ENCODE measurements around the gene TRIM66. TPM values are rescaled to one million over a fixed set of nuclear protein-coding genes. Genes with fewer than 3 reads are reported as not detected.

Gene TRIM66
- total RNA-seq, 1 donor from 2014 or later = 3.7 TPM

GRCh38 chr11:8715501-8715900, 33.0 kb upstream of the TRIM66 start:
- DNase-seq (ENCODE audit: low read depth in 2 of 2) = peak in 1 of 2 donors; percentile 50

DNA sequence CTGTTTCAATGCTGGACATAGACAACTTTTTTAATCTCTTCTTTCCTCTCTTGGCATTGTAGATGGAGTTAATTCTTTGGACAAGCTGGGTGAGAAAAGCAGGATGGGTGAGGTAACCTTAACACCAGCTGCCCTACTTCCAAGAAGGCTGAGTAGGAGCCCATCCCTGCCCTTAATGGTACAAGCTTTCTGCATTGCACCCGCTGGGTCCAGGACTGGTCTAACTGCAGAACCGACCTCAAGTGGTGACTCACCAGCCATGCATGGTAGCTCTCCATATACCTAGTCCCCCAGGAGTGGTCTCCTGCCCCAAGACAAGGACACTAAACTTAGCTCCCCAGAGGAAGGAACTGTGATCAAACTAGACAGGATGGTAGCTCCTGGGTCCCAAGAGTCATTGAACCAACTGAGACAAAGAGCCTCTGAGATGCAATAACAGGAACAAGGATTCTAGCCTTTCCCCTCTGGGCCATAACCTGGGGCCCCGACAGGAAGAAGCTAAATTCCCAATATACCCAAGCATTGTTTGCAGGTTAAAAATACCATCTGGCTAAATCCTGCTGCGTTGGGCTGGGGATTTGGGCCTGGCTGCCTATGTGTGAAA, 32.3 kb upstream of the TRIM66 start:
- DNase-seq (ENCODE audit: low read depth in 2 of 2) = peak in 1 of 2 donors; percentile 51

GRCh38 chr11:8713760-8714454, 31.4 kb upstream of the TRIM66 start:
- DNase-seq (ENCODE audit: low read depth in 2 of 2) = no peak

GRCh38 chr11:8712506-8712905, 30.0 kb upstream of the TRIM66 start:
- no peak for DNase-seq (ENCODE audit: low read depth in 2 of 2)

- DNase-seq (ENCODE audit: low read depth in 2 of 2) = no peak
Measured at GRCh38 chr11:8711895-8712442, 29.5 kb upstream of the TRIM66 start.

DNA sequence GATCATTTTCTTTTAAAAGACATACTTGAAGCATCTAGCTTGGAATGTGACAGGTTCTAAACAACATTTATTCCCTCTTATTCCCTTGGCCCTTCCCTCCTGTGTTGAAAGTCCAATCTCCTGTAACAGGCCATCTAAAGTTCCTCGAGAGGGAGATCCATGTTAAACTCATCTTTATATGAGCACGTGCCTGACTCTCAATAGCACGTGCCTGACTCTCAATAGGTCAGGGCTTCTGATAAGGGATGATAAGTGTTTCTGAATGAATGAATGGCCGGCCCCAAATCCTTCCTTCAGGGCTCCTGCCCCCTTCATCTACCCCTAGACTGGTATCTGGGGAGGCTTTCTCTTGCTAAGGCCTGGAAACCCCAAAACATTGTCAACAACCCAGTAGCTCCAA, 27.3 kb upstream of the TRIM66 start:
- DNase-seq (ENCODE audit: low read depth in 2 of 2) = no peak

DNA sequence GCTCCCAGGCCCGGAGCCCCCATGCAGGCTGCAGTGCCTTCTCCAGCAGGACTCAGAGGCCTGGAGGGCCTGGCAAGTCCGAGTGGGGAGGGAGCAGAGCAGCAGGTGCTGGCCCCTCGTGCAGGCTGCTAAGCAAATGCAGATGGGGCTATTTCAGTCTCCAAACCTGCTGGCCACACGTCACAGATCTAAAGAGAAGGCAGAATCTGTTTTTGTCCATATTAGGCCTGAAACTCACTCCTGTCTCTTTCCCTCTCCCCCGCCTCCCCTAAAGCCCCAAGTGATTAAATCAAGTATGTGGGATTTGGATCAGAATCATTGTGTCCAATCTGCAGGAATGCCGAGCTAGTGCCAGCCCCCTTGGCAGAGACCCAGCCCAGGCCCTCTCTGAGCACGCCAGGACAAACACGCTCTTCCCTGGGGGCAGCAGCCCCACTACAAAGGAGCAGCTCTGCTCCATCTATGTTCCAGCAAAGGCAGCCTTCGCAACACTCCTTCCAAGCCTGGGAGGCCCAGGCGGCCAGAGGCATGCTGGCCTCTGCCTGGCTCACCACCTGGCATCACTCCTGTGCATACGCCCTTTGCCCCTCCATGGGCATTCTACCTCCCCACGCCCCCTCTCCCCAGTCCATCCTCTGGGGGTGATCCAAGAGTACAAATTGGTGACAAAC, 26.7 kb upstream of the TRIM66 start:
- DNase-seq (ENCODE audit: low read depth in 2 of 2) = peak in 1 of 2 donors; percentile 22

DNA sequence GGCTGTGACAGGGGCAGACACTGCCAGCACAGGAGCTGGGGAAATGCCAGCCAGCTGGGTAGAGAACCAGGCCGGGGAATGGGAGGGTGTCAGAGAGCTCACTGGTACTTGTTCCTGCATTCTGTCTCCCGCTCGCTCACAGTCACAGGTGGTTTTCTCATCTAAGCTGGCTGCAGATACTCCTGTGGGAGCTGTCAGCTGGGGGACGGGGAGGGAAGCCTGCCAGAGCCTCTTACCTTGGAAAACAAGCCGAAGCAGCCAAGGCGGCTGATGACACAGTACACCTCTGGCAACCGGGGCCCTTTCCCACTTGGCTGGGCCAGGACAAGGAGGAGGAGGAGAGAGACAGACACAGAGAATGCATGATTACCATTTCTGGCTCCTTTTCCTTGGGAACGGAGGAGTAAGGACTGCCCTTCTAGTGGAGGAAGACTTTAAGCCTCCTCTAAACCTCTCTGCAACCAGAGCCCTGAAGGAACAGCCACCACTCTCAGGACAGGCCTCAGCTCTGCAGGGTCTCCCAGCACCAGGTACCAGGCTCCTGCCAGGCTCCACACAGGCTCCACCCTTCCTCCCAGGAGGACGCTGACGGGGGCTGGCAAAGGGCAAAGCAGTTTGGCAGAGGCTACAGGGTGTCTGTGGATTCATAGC, 25.2 kb upstream of the TRIM66 start:
- DNase-seq (ENCODE audit: low read depth in 2 of 2) = no peak

DNA sequence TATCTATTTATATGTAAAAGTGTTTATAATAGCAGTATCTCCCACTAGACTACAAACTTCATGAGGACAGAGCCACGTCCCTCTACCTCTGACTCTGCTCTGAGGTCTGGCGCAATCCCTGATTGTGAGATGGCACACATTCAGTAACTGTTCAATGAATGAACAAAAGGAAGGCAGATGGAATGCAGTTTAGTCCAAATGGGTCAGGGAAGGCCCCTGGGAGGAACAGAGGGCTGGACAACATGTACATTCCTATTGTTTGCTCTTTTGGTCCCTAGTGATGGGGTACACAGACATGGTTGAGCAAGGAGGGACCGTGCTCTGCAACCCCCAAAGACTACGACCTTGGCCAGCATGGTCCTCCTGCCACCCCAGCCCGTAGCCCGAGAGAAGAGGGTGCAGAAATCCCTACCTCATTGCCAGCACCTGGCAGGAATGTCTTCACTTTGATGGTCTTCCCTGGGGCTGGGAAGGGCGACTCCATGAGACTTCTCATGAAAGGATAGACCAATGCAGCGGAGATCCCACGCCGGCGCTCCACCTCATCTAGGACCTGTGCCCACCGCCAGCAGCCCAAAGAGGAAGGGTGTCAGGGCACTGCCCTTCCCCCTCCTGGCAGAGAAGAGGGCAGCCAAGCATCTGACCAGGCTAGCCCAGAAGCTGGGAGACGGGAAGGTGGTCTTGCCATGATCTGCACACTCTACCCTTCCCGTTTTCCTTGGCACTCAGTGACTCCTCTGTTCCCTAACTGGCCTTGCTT, 24.4 kb upstream of the TRIM66 start:
- no peak for DNase-seq (ENCODE audit: low read depth in 2 of 2)

- DNase-seq (ENCODE audit: low read depth in 2 of 2) = no peak
Measured at GRCh38 chr11:8705146-8705545, 22.7 kb upstream of the TRIM66 start.

DNA sequence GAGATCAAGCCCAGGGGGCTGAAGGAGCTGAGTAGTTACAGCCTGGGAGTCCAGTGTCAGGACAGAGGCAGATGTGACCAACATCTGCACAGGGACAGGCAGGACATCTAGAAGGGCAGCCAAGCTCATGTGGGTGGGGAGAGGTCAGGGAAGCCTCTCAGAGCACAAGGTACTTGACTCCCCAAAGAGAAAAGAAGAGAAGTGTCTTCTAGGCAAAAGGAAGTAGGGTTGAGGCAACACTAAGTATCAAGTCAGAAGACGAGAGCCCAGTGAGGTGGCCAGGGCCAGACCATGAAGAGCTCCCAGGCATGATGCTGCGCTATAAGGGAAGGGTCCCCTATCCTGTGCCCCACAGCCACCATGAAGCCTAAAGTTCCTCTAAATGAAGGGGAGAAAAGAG, 21.7 kb upstream of the TRIM66 start:
- DNase-seq (ENCODE audit: low read depth in 2 of 2) = no peak

DNA sequence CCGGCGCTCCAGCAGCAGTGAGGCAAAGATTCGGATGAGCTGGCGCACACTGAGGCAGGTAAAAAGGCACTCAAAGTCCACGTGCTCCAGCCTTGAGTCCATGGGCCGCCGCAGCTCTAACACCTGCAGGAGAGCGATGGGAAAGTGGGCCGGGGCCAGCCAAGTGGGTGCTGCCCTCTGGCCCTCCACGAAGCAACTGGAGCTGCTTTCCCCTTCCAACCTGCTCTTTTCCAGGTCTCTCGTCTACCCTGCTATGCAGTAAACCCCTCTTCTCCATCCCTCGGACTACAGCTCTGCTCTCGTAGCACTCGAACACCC, 20.1 kb upstream of the TRIM66 start:
- no peak for DNase-seq (ENCODE audit: low read depth in 2 of 2)

GRCh38 chr11:8701891-8702597, 19.6 kb upstream of the TRIM66 start:
- no peak for DNase-seq (ENCODE audit: low read depth in 2 of 2)

GRCh38 chr11:8699903-8700302, 17.4 kb upstream of the TRIM66 start:
- peak in 1 of 2 donors; percentile 44 for DNase-seq (ENCODE audit: low read depth in 2 of 2)

DNA sequence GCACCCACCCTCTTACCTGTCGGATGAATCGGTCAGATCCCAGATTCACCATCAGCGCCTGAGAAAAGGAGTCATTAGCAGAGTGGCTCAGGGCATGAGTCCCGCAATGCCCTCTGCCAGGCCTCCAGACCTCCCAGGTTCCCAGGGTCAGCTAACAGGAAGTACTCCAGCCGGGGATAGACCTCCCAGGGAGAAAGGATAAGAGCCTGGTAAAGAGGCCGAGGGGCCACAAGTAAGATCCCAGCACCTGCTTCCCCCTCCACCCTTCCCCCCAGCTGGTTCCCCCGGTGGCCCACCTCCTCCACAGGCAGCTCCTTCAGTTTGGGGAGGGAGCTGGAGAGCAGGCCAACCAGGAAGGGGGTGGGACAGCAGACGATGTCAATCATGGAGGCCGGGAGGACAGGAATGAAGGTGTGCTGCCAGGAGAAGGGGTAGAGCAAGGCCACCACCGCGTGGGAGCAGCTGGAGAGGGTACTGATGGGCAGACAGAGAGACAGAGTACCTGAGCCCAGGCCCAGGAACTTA, 16.5 kb upstream of the TRIM66 start:
- DNase-seq (ENCODE audit: low read depth in 2 of 2) = no peak

- no peak for DNase-seq (ENCODE audit: low read depth in 2 of 2)
Measured at GRCh38 chr11:8698379-8698851, 15.9 kb upstream of the TRIM66 start.

DNA sequence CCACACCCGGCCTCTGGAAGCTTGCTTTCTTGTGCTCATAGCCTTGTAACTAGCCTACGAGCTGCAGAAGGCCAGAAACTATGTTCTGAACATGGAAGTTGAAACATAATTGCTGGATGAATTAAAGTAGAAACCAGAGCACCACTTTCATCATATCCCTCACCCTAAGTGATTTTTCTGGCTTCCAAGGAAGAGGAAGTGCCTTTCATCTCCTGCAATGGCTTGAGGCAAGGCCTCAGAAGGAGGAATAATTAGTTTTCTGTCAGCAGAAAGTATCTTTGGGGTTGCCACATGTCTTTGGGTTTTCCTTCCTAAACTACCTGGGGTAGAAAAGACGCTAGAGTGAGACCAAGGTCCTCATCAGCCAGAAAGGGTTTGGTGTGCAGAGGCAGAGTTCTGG, 14.6 kb upstream of the TRIM66 start:
- no peak for DNase-seq (ENCODE audit: low read depth in 2 of 2)

- no peak for DNase-seq (ENCODE audit: low read depth in 2 of 2)
Measured at GRCh38 chr11:8694137-8694536, 11.7 kb upstream of the TRIM66 start.

- DNase-seq (ENCODE audit: low read depth in 2 of 2) = no peak
Measured at GRCh38 chr11:8693555-8693954, 11.1 kb upstream of the TRIM66 start.

DNA sequence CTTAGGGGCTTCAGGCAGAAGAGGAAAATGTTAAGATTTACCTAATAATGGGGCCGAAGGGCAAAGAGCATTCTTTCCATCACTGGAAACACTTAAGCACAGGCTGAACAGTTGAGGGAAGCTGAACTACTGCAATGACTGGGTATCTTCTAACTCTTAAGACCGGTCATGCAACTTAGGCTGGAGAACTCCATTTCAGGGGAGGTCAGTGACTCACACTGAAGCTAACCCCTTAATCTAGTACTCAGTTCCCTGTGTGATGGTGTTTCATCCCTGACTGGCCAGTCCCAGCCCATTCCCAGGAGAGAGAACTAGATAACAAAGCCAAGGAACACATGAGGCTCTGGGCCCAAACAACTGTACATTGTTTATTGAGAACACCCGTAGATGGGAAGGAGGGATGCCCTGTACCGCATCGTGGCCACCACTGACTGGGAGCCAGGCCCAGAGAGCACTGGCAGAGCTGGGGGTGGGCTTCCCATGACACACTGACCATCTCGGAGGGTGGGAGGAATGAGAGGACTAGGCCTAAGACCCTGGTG, 10.6 kb upstream of the TRIM66 start:
- DNase-seq (ENCODE audit: low read depth in 2 of 2) = no peak
